GM12878 (cell line): ENCODE measurements around the gene GET3. TPM values are rescaled to one million over a fixed set of nuclear protein-coding genes. Genes with fewer than 3 reads are reported as not detected.
A peak's percentile ranks its signal among the peaks of the same experiment; 100 is the strongest.

ENCODE experiments used
- ATAC-seq: fragments of 200-7000 bp; cut with Tn5 transposase; 3 replicates; pipeline ENCODE4 v1.9.1; 2020; ENCODE audit warnings: mild to moderate bottlenecking, moderate library complexity
- BruUV-seq: library from RNA; stranded (reverse); fragments of 400-500 nt; replicated peaks from 2 replicates; lab custom pipeline; 2021; lab: Mats Ljungman, UMichigan
- CTCF ChIA-PET: fragments of 300-600 bp; sonication (Branson Sonifier 250); formaldehyde crosslinking; extraction: SDS; loops from one replicate; lab custom pipeline; 2021; ENCODE audit warnings: inconsistent platforms; lab: Yijun Ruan, JAX
- POLR2A ChIA-PET: fragments of 350-600 bp; formaldehyde crosslinking; extraction: SDS; loops from one replicate; lab custom pipeline; 2021; ENCODE audit warnings: inconsistent platforms; lab: Charles Lee
- RAD21 ChIA-PET: fragments of 300-600 bp; sonication (Branson Sonifier 250); formaldehyde crosslinking; loops from one replicate; lab custom pipeline; 2023; ENCODE audit warnings: antibody characterized with exemption; ENCODE audit not compliant: unreplicated experiment; lab: Charles Lee
- SMC1A ChIA-PET: fragments of 300-600 bp; sonication (Branson Sonifier 250); formaldehyde crosslinking; loops from one replicate; lab custom pipeline; 2023; ENCODE audit not compliant: unreplicated experiment, uncharacterized antibody; lab: Charles Lee
- DNase-seq: peaks from one replicate; pipeline ENCODE4 v3.0.0-alpha.2; 2011; ENCODE audit warnings: low read depth, low spot score
- FAIRE-seq: peaks from 3 replicates; lab custom pipeline; 2011; peaks lifted over from hg19 to GRCh38; lab: Jason Lieb, UNC
- H2AFZ ChIP-seq: 2 replicates; pipeline ENCODE4 v1.6.0; 2011; ENCODE audit warnings: low read depth, low read length, control low read depth; ENCODE audit not compliant: control insufficient read depth
- H3K27ac ChIP-seq: 2 replicates; pipeline ENCODE4 v1.5.1; 2011; ENCODE audit warnings: control low read depth; ENCODE audit not compliant: control insufficient read depth, insufficient read depth
- H3K27me3 ChIP-seq, 2 experiments: replicated peaks in 1 of 2; 2 replicates each; pipeline versions ENCODE4 v1.6.0 to v1.6.1; 2011; ENCODE audit warnings: low read length in 1 of 2; ENCODE audit not compliant: control insufficient read depth in 2 of 2, insufficient read depth in 2 of 2
- H3K36me3 ChIP-seq, 2 experiments: 2 replicates each; pipeline ENCODE4 v1.5.1; 2011; ENCODE audit warnings: low read length in 1 of 2; ENCODE audit not compliant: control insufficient read depth in 2 of 2, insufficient read depth in 2 of 2
- H3K4me1 ChIP-seq: 2 replicates; pipeline ENCODE4 v1.6.1; 2011; ENCODE audit warnings: mild to moderate bottlenecking, low read length, moderate library complexity, mixed read lengths; ENCODE audit not compliant: control insufficient read depth, insufficient read depth
- H3K4me2 ChIP-seq: 2 replicates; pipeline ENCODE4 v1.6.0; 2011; ENCODE audit warnings: control low read depth; ENCODE audit not compliant: control insufficient read depth, insufficient read depth
- H3K4me3 ChIP-seq: fragments of 200-600 bp; sonication (generic); 2 replicates; pipeline ENCODE4 v1.5.1; 2016
- H3K79me2 ChIP-seq: 2 replicates; pipeline ENCODE4 v1.6.0; 2011; ENCODE audit warnings: low read length; ENCODE audit not compliant: control insufficient read depth, insufficient read depth
- H3K9ac ChIP-seq: 2 replicates; pipeline ENCODE4 v1.8.0; 2011; ENCODE audit warnings: low read length, control low read depth, mixed read lengths; ENCODE audit not compliant: control insufficient read depth, insufficient read depth
- H3K9me3 ChIP-seq: replicated peaks from 3 replicates; pipeline ENCODE4 v1.5.1; 2011; ENCODE audit warnings: mild to moderate bottlenecking, low read length; ENCODE audit not compliant: control insufficient read depth, insufficient read depth
- H4K20me1 ChIP-seq: 2 replicates; pipeline ENCODE4 v1.6.0; 2011; ENCODE audit not compliant: control insufficient read depth, insufficient read depth
- BCL11A ChIP-seq: IDR thresholded peaks from 2 replicates; pipeline ENCODE4 v1.6.1; 2011; ENCODE audit warnings: low read depth, low read length
- BRCA1 ChIP-seq: IDR thresholded peaks from 2 replicates; pipeline ENCODE4 v1.6.1; 2011; ENCODE audit warnings: low read depth, low read length, improper control_type of control experiment
- CBX5 ChIP-seq: sonication (generic); IDR thresholded peaks from 2 replicates; pipeline ENCODE4 v1.6.1; 2016; ENCODE audit warnings: low read depth, moderate library complexity, mild to moderate bottlenecking, inconsistent platforms
- EGR1 ChIP-seq, 2 experiments: IDR thresholded peaks; 1 replicate in 1 of 2; 2 replicates in 1 of 2; pipeline ENCODE4 v1.6.1; 2011 to 2012; ENCODE audit warnings: low read depth in 2 of 2, low read length in 2 of 2, borderline replicate concordance in 1 of 2, mild to moderate bottlenecking in 1 of 2, moderate library complexity in 1 of 2
- JUND ChIP-seq: IDR thresholded peaks from 2 replicates; pipeline ENCODE4 v1.6.1; 2012; ENCODE audit warnings: low read depth, mild to moderate bottlenecking, low read length, improper control_type of control experiment, moderate library complexity
- NFYB ChIP-seq: IDR thresholded peaks from 2 replicates; pipeline ENCODE4 v1.6.1; 2011; ENCODE audit warnings: low read depth, mild to moderate bottlenecking, low read length, improper control_type of control experiment, moderate library complexity; ENCODE audit not compliant: insufficient read depth
- NR2C2 ChIP-seq: IDR thresholded peaks from 2 replicates; pipeline ENCODE4 v1.6.1; 2011; ENCODE audit warnings: borderline replicate concordance, low read depth; ENCODE audit not compliant: control insufficient read depth, insufficient read length
- POLR2AphosphoS5 ChIP-seq: IDR thresholded peaks from 2 replicates; pipeline ENCODE4 v1.6.1; 2011; ENCODE audit warnings: mild to moderate bottlenecking, low read length, inconsistent platforms
- RAD51 ChIP-seq: fragments of 450-650 bp; IDR thresholded peaks from 2 replicates; pipeline ENCODE4 v1.6.1; 2016; ENCODE audit warnings: moderate library complexity, mild to moderate bottlenecking, inconsistent platforms
- SIX5 ChIP-seq: IDR thresholded peaks from 2 replicates; pipeline ENCODE4 v1.6.1; 2011; ENCODE audit warnings: mild to moderate bottlenecking, low read depth, low read length, moderate library complexity; ENCODE audit not compliant: severe bottlenecking
- SMARCA5 ChIP-seq: fragments of 450-650 bp; IDR thresholded peaks from 2 replicates; pipeline ENCODE4 v1.6.1; 2017; ENCODE audit warnings: mild to moderate bottlenecking
- USF1 ChIP-seq: IDR thresholded peaks from 2 replicates; pipeline ENCODE4 v1.6.1; 2011; ENCODE audit warnings: borderline replicate concordance, low read depth, mild to moderate bottlenecking, moderate library complexity, mixed read lengths, low read length; ENCODE audit not compliant: insufficient read depth; ENCODE audit errors: extremely low read length
- WGBS: methylation state at CpG from one replicate; pipeline ENCODE4 v1.1.6; 2016; ENCODE audit warnings: low lambda C conversion rate; ENCODE audit not compliant: insufficient replicate concordance, insufficient coverage; ENCODE audit errors: missing lambda C conversion rate; 5-methylcytosine and 5-hydroxymethylcytosine counted together
- in situ Hi-C: fragments of 300-500 bp; cut with MboI; formaldehyde crosslinking; loops from 9 replicates; pipeline ENCODE4 v1.14.3; 2018; ENCODE audit warnings: mixed read lengths
- intact Hi-C: fragments of 100-400 bp; cut with micrococcal nuclease; formaldehyde crosslinking; loops from one replicate; pipeline ENCODE4 v1.14.2; 2022; ENCODE audit not compliant: unreplicated experiment
- polyA plus RNA-seq, 11 experiments: library from polyadenylated mRNA; depleted of rRNA in 4 of 11; unstranded in 6 of 11; stranded (reverse) in 5 of 11; fragments of >200 nt; fragmentation: Nextera tagmentation in 4 of 11; fragmentation: Illumina TruSeq in 1 of 11; extraction: Ambion mirVana in 4 of 11; extraction: Trizol in 1 of 11; gene quantifications; 1 replicate in 1 of 11; 2 replicates in 10 of 11; pipeline versions ENCODE4 v1.2.1 to v1.2.3, GENCODE V29; 2011 to 2016; ENCODE audit warnings: inconsistent platforms in 2 of 11, missing spikeins in 2 of 11, low read depth in 1 of 11
- total RNA-seq, 4 experiments: library from RNA; depleted of rRNA in 3 of 4; stranded (reverse); fragments of >200 nt in 3 of 4; fragmentation: Illumina TruSeq in 1 of 4; extraction: Trizol in 1 of 4; gene quantifications; 2 replicates each; pipeline versions ENCODE4 v1.2.1 to v1.2.3, GENCODE V29; 2013 to 2021

The GET3 gene
- total and polyA plus RNA-seq, 10 of the 15 experiments (the other 5 are each of a cell fraction or from before 2014, with no cell fraction given) = 14.5 to 144 (median 97.2) TPM

- ChIA-PET CTCF (interaction anchor here (0.6 to 5.4 kb wide), 14 partner anchors 10 to 1683 kb away, joined by 3 to 30 read pairs (median 4); partner anchors contain the start of genes GET3 and TRIR), POLR2A (interaction anchor here (0.5 to 6.8 kb wide), 8 partner anchors 10 to 69 kb away, joined by 3 to 58 read pairs (median 4); partner anchors contain the start of genes DHPS, GET3, MAN2B1 and TRIR), RAD21 (interaction anchor here (0.6 to 3.3 kb wide), 6 partner anchors 10 to 1347 kb away, joined by 3 to 31 read pairs (median 4); partner anchors contain the start of genes TRIR and ZNF20), SMC1A (interaction anchor here (1.0 to 5.1 kb wide), 3 partner anchors 10 to 14 kb away, joined by 4 to 28 read pairs (median 6); partner anchors contain the start of genes GET3 and TRIR)
- peak overlapping the region; percentile 81 for H3K9ac ChIP-seq
- peak overlapping the region; percentile 91 for H3K4me3 ChIP-seq
- peak overlapping the region; percentile 98 for H2AFZ ChIP-seq
- FAIRE-seq (no peak), DNase-seq (no peak), ATAC-seq (peak; percentile 7; the same call in 2 of the 3 replicates)
- WGBS = 1% methylated on average over 7 of the region's 7 CpGs
- BruUV-seq = no TSS peak
- intact Hi-C loops (no loop called here), in situ Hi-C loops (no loop called here)
- H3K9me3 ChIP-seq = no peaks in the 10 kb centered on the region
- H3K4me1 ChIP-seq = peaks cover 8% of the 10 kb centered on the region; the same call in 1 of the 2 replicates
- peaks cover 51% of the 10 kb centered on the region for H3K79me2 ChIP-seq
- TF ChIP-seq SMARCA5 (no peak), BCL11A (no peak), NR2C2 (no peak)
- H3K27ac ChIP-seq = peak overlapping the region; percentile 81
- H3K27me3 ChIP-seq = no peaks in the 10 kb centered on the region
- H4K20me1 ChIP-seq = no peaks in the 10 kb centered on the region; the same call in 1 of the 2 replicates
- H3K36me3 ChIP-seq = peaks cover 10 to 13% of the 10 kb centered on the region in 2 experiments
- peak overlapping the region; percentile 90 for H3K4me2 ChIP-seq
Measured at GRCh38 chr19:12723381-12723640, 14.0 kb upstream of the GET3 start.

DNA sequence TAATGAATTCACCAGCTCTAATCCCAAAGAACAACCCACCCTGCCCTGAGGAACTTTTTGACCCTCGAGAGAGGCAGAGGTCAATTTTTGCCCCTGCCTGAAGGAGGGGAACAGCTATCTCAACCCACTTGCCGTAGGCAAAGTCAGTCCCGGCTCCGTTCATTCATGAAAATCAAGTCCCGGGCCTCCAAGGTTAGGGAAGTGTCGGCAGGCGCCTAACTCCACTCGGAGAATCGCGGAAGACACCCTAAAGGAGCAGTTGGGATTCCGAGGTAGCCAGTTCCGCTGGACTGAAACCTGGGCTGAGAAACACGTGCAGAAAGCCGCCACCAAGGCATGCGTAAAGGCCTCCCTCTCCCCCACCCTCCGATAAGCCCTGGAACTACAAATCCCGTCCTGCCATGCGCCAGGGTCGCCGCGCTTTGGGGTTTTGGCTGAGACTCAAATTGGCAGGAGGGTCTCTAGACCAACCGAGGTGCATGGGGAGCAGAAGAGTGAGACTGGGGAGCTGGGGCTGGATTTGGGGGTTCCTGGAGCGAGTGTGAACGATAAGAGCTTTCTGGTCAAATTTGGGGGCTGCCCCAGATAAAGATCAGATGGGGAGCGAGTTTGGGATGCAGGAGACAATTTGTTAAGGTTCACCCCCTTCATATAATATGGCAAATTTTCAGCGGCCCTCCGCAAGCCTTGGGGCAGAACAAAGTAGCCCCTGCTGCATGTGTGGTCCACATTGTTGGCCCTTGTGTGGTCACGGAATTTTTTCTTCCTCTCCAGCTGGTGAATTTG lies 13.5 kb upstream of the GET3 start, which contains the start of gene TNPO2:
TNPO2 (minus strand) TSS at position 292 of the 786 bp plus-strand sequence. CDS start 2,955 bp downstream, outside the sequence.
- FAIRE-seq (peak; percentile 94), DNase-seq (peak; percentile 40), ATAC-seq (peak; percentile 79)
- ChIA-PET POLR2A (interaction anchor here (0.5 to 6.8 kb wide), 7 partner anchors 10 to 69 kb away, joined by 3 to 58 read pairs (median 3); partner anchors contain the start of genes DHPS, GET3, MAN2B1 and TRIR), CTCF (interaction anchor here (0.6 to 5.4 kb wide), 13 partner anchors 9 to 1683 kb away, joined by 3 to 30 read pairs (median 4); partner anchors contain the start of gene TRIR), RAD21 (interaction anchor here (1.0 to 3.3 kb wide), 5 partner anchors 10 to 1347 kb away, joined by 3 to 31 read pairs (median 4); partner anchors contain the start of gene TRIR), SMC1A (interaction anchor here (1.0 to 5.1 kb wide), 3 partner anchors 10 to 13 kb away, joined by 4 to 28 read pairs (median 6); partner anchors contain the start of genes GET3 and TRIR)
- Histone ChIP-seq H3K79me2 (peaks cover 48% of the 10 kb centered on the region), H3K9ac (peak within 1 kb of the TSS; percentile 81), H3K4me1 (peaks cover 8% of the 10 kb centered on the region; the same call in 1 of the 2 replicates), H3K4me3 (peak within 1 kb of the TSS; percentile 91), H3K36me3 (peaks cover 10 to 11% of the 10 kb centered on the region in 2 experiments; a peak in 3 of 4 replicates), H3K4me2 (peak within 1 kb of the TSS; percentile 90), H3K27ac (peak within 1 kb of the TSS; percentile 81), H3K27me3 (no peaks in the 10 kb centered on the region), H2AFZ (peak within 1 kb of the TSS; percentile 98), H3K9me3 (no peaks in the 10 kb centered on the region), H4K20me1 (no peaks in the 10 kb centered on the region; the same call in 1 of the 2 replicates)
- 2% methylated on average over 28 of the region's 28 CpGs for WGBS
- intact Hi-C loops (no loop called here), in situ Hi-C loops (no loop called here)
- no TSS peak for BruUV-seq
- no peak for TF ChIP-seq EGR1 (IDR thresholded peaks at IDR 0.05; ENCODE audit: borderline replicate concordance in 1 of 2, low read depth in 2 of 2, low read length in 2 of 2)
- TF ChIP-seq BRCA1 = no peak
- no peak for TF ChIP-seq NFYB
- TF ChIP-seq RAD51 = peak; percentile 29; the same call in 1 of the 2 replicates
- TF ChIP-seq CBX5 = no peak
- TF ChIP-seq USF1 = peak; percentile 44
- TF ChIP-seq SIX5 = peak; percentile 81
- peak; percentile 64 for TF ChIP-seq POLR2AphosphoS5
- no peak for TF ChIP-seq JUND
